Fibroblast of mammary gland (primary cell): Measurements from ENCODE around the gene TUBG1.

ENCODE experiments used
- DNase-seq: peaks from one replicate; pipeline ENCODE4 v3.0.0-alpha.2; 2010; ENCODE audit warnings: low read depth
- H3K4me3 ChIP-seq: 2 replicates; pipeline ENCODE4 v1.5.1; 2011; ENCODE audit warnings: low read depth, mild to moderate bottlenecking, low read length, moderate library complexity; ENCODE audit not compliant: control insufficient read depth
- CTCF ChIP-seq: conservative IDR thresholded peaks from 2 replicates; pipeline ENCODE4 v1.5.1; 2011; ENCODE audit warnings: low read depth, low read length, inconsistent platforms; ENCODE audit not compliant: control insufficient read depth, insufficient read depth

The TUBG1 gene

GRCh38 chr17:42609182-42609813, at the start of gene TUBG1, which contains the start of gene RETREG3:
Gene TUBG1 (plus strand): TSS chr17:42609683. CDS start chr17:42609738, 55 bp downstream.
Gene RETREG3 (minus strand): TSS chr17:42609374. CDS start chr17:42609324, 50 bp downstream.
- H3K4me3 ChIP-seq, result peak within 1 kb of the TSS; percentile 98
- peak; percentile 25 for TF ChIP-seq CTCF
- peak; percentile 99 for DNase-seq

- no peak overlapping the region for H3K4me3 ChIP-seq
- TF ChIP-seq CTCF, result no peak
- no peak for DNase-seq
Measured at GRCh38 chr17:42560246-42560645, 49.2 kb upstream of the TUBG1 start.

GRCh38 chr17:42561897-42562387, 47.5 kb upstream of the TUBG1 start, which contains the start of gene COASY:
Gene COASY (plus strand): TSS chr17:42562148. CDS start chr17:42562623, 475 bp downstream.
- H3K4me3 ChIP-seq, result peak within 1 kb of the TSS; percentile 92
- TF ChIP-seq CTCF, result no peak
- DNase-seq, result peak; percentile 98

- H3K4me3 ChIP-seq, result peak overlapping the region; percentile 92
- DNase-seq, result peak; percentile 47
Measured at GRCh38 chr17:42562388-42563142, 46.9 kb upstream of the TUBG1 start.

GRCh38 chr17:42563143-42563509, 46.4 kb upstream of the TUBG1 start:
- DNase-seq, result no peak
- TF ChIP-seq CTCF, result no peak
- H3K4me3 ChIP-seq, result peak overlapping the region; percentile 92

More at GRCh38 chr17:42562388-42563142, 46.9 kb upstream of the TUBG1 start:
- TF ChIP-seq CTCF, result no peak

- peak overlapping the region; percentile 92 for H3K4me3 ChIP-seq
- TF ChIP-seq CTCF, result no peak
- no peak for DNase-seq
Measured at GRCh38 chr17:42563543-42563942, 45.9 kb upstream of the TUBG1 start.
